ENCODE results near the gene P4HA1.
"Not testable (repeated sequence)": the region's sequence is repeated elsewhere in the genome, so short reads cannot be mapped to it uniquely, and the experiment has no call there.

The P4HA1 gene

GRCh38 chr10:72984618-72985017, 112.0 kb downstream of the P4HA1 start:
- H3K27me3 ChIP-seq (ENCODE audit: control insufficient read depth, insufficient read depth, low read length); H3K4me3 ChIP-seq (ENCODE audit: low read length); H3K9me3 ChIP-seq (ENCODE audit: control insufficient read depth, low read length); H3K36me3 ChIP-seq (ENCODE audit: control insufficient read depth, insufficient read depth, low read length); H3K9ac ChIP-seq (ENCODE audit: low read length); H3K4me1 ChIP-seq (ENCODE audit: control insufficient read depth, insufficient read depth, low read length): not testable (repeated sequence)

GRCh38 chr10:72981882-72982529, 114.7 kb downstream of the P4HA1 start:
- Histone ChIP-seq H3K9me3 (ENCODE audit: control insufficient read depth, low read length) (no peaks in the 10 kb centered on the region), H3K4me1 (ENCODE audit: control insufficient read depth, insufficient read depth, low read length) (no peaks in the 10 kb centered on the region), H3K9ac (ENCODE audit: low read length) (no peak overlapping the region), H3K27me3 (ENCODE audit: control insufficient read depth, insufficient read depth, low read length) (no peaks in the 10 kb centered on the region), H3K4me3 (ENCODE audit: low read length) (no peak overlapping the region), H3K36me3 (ENCODE audit: control insufficient read depth, insufficient read depth, low read length) (no peaks in the 10 kb centered on the region)

GRCh38 chr10:72981028-72981881, 115.4 kb downstream of the P4HA1 start:
- H3K9ac ChIP-seq (ENCODE audit: low read length) = no peak overlapping the region
- no peak overlapping the region for H3K4me3 ChIP-seq (ENCODE audit: low read length)
- no peaks in the 10 kb centered on the region for H3K4me1 ChIP-seq (ENCODE audit: control insufficient read depth, insufficient read depth, low read length)
- H3K9me3 ChIP-seq (ENCODE audit: control insufficient read depth, low read length) = no peaks in the 10 kb centered on the region
- no peaks in the 10 kb centered on the region for H3K36me3 ChIP-seq (ENCODE audit: control insufficient read depth, insufficient read depth, low read length)
- no peaks in the 10 kb centered on the region for H3K27me3 ChIP-seq (ENCODE audit: control insufficient read depth, insufficient read depth, low read length)

GRCh38 chr10:72980348-72980747, 116.3 kb downstream of the P4HA1 start:
- no peaks in the 10 kb centered on the region for H3K4me1 ChIP-seq (ENCODE audit: control insufficient read depth, insufficient read depth, low read length)
- H3K9me3 ChIP-seq (ENCODE audit: control insufficient read depth, low read length) = no peaks in the 10 kb centered on the region
- no peak overlapping the region for H3K4me3 ChIP-seq (ENCODE audit: low read length)
- no peaks in the 10 kb centered on the region for H3K36me3 ChIP-seq (ENCODE audit: control insufficient read depth, insufficient read depth, low read length)
- H3K9ac ChIP-seq (ENCODE audit: low read length) = no peak overlapping the region
- no peaks in the 10 kb centered on the region for H3K27me3 ChIP-seq (ENCODE audit: control insufficient read depth, insufficient read depth, low read length)

GRCh38 chr10:72979709-72980108, 117.0 kb downstream of the P4HA1 start:
- Histone ChIP-seq H3K9ac (ENCODE audit: low read length) (no peak overlapping the region), H3K36me3 (ENCODE audit: control insufficient read depth, insufficient read depth, low read length) (no peaks in the 10 kb centered on the region), H3K9me3 (ENCODE audit: control insufficient read depth, low read length) (no peaks in the 10 kb centered on the region), H3K4me3 (ENCODE audit: low read length) (no peak overlapping the region), H3K27me3 (ENCODE audit: control insufficient read depth, insufficient read depth, low read length) (no peaks in the 10 kb centered on the region), H3K4me1 (ENCODE audit: control insufficient read depth, insufficient read depth, low read length) (no peaks in the 10 kb centered on the region)

- Histone ChIP-seq H3K9ac (ENCODE audit: low read length) (no peak overlapping the region), H3K36me3 (ENCODE audit: control insufficient read depth, insufficient read depth, low read length) (no peaks in the 10 kb centered on the region), H3K4me1 (ENCODE audit: control insufficient read depth, insufficient read depth, low read length) (no peaks in the 10 kb centered on the region), H3K27me3 (ENCODE audit: control insufficient read depth, insufficient read depth, low read length) (no peaks in the 10 kb centered on the region), H3K9me3 (ENCODE audit: control insufficient read depth, low read length) (no peaks in the 10 kb centered on the region), H3K4me3 (ENCODE audit: low read length) (no peak overlapping the region)
These were observed 119.8 kb downstream of the P4HA1 start for GRCh38 chr10:72976886-72977285.
